OCI-LY1 (cell line): ENCODE results near the gene SDK2.

Experiments
- H2AFZ ChIP-seq: fragments of 200-600 bp; sonication (generic), shearing (Covaris generic); 2 replicates; pipeline ENCODE4 v1.6.0; 2014; ENCODE audit warnings: antibody characterized with exemption, mild to moderate bottlenecking, low read length
- H3F3A ChIP-seq: fragments of 200-600 bp; sonication (generic), shearing (Covaris generic); 2 replicates; pipeline ENCODE4 v1.6.0; 2014; ENCODE audit warnings: mild to moderate bottlenecking, antibody characterized with exemption, low read length, moderate library complexity; ENCODE audit not compliant: insufficient read depth
- H3K27ac ChIP-seq: fragments of 200-600 bp; sonication (generic); 2 replicates; pipeline ENCODE4 v1.5.1; 2014; ENCODE audit warnings: low read length, mixed run types, mild to moderate bottlenecking, low read depth; ENCODE audit not compliant: poor library complexity, severe bottlenecking
- H3K27me3 ChIP-seq: fragments of 200-600 bp; sonication (generic); 2 replicates; pipeline ENCODE4 v1.6.0; 2014; ENCODE audit warnings: antibody characterized with exemption, mild to moderate bottlenecking, low read length, moderate library complexity; ENCODE audit not compliant: insufficient read depth
- H3K36me3 ChIP-seq: fragments of 200-600 bp; sonication (generic); 2 replicates; pipeline ENCODE4 v1.6.1; 2014; ENCODE audit warnings: mild to moderate bottlenecking, antibody characterized with exemption, low read length, moderate library complexity, mixed read lengths; ENCODE audit not compliant: insufficient read depth
- H3K4me1 ChIP-seq: fragments of 200-600 bp; sonication (generic); 2 replicates; pipeline ENCODE4 v1.5.1; 2014; ENCODE audit warnings: mild to moderate bottlenecking, low read length, moderate library complexity; ENCODE audit not compliant: insufficient read depth, severe bottlenecking
- H3K4me2 ChIP-seq: fragments of 200-600 bp; sonication (generic), shearing (Covaris generic); 2 replicates; pipeline ENCODE4 v1.6.1; 2014; ENCODE audit warnings: low read length
- H3K4me3 ChIP-seq: fragments of 200-600 bp; sonication (generic); 2 replicates; pipeline ENCODE4 v1.5.1; 2014; ENCODE audit warnings: low read length, low read depth, mild to moderate bottlenecking, mixed read lengths; ENCODE audit not compliant: poor library complexity, severe bottlenecking
- H3K79me2 ChIP-seq: fragments of 200-600 bp; shearing (Covaris generic); 2 replicates; pipeline ENCODE4 v1.6.1; 2016; ENCODE audit warnings: mixed run types, low read length, mixed read lengths; ENCODE audit not compliant: insufficient read depth
- H3K9ac ChIP-seq: fragments of 200-600 bp; sonication (generic), shearing (Covaris generic); 2 replicates; pipeline ENCODE4 v1.6.1; 2014; ENCODE audit warnings: mild to moderate bottlenecking, low read length, mixed read lengths
- H3K9me2 ChIP-seq: fragments of 200-600 bp; sonication (generic), shearing (Covaris generic); 2 replicates; pipeline ENCODE4 v1.6.1; 2014; ENCODE audit warnings: low read depth, mild to moderate bottlenecking, low read length, mixed read lengths
- H3K9me3 ChIP-seq: fragments of 200-600 bp; shearing (Covaris generic); 2 replicates; pipeline ENCODE4 v1.6.1; 2014; ENCODE audit warnings: low read length, mixed read lengths
- H4K20me1 ChIP-seq: fragments of 200-600 bp; sonication (generic), shearing (Covaris generic); 2 replicates; pipeline ENCODE4 v1.6.0; 2016; ENCODE audit warnings: mild to moderate bottlenecking, low read length; ENCODE audit not compliant: insufficient read depth
- CTCF ChIP-seq: fragments of 200-600 bp; sonication (generic), shearing (Covaris generic); IDR thresholded peaks from 2 replicates; pipeline ENCODE4 v1.5.1; 2017; ENCODE audit warnings: mild to moderate bottlenecking, antibody characterized with exemption, low read length, moderate library complexity, mixed read lengths
- EZH2 ChIP-seq: fragments of 200-600 bp; sonication (generic), shearing (Covaris generic); IDR thresholded peaks from 2 replicates; pipeline ENCODE4 v1.8.0; 2017; ENCODE audit warnings: borderline replicate concordance, mixed run types, mild to moderate bottlenecking, antibody characterized with exemption, low read length, moderate library complexity, mixed read lengths

Gene SDK2

DNA sequence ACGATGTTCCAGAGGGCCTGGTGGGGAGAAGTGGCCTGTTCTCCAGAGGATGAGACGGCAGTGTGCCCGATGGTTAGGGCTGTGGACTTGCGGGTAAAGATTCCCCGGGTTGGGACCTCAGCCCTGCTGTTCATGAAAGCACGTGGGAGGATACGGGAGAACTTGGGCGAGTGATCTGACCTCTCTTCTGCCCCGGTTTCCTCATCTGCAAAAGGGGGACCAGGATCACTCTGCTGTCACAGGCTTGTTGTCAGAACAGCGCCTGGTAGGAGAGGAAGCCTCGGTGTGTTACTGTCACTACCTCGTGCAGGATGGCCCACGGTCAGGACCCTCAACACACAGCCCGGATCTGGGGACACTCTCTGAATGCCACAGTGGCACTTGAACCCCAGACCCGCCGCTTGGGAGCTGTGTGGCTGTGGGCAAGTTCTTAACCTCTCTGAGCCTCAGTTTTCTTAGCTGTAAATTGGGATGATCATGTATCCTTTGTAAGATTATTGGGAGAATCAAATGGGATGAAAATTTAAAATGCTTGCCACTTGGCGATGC is 246.9 kb downstream of the SDK2 start:
- Histone ChIP-seq H3F3A (no peaks in the 10 kb centered on the region), H3K4me3 (no peak overlapping the region), H3K9me2 (no peaks in the 10 kb centered on the region), H3K36me3 (no peaks in the 10 kb centered on the region), H3K27ac (no peak overlapping the region), H3K4me1 (peaks cover 5% of the 10 kb centered on the region), H3K27me3 (no peaks in the 10 kb centered on the region), H4K20me1 (no peaks in the 10 kb centered on the region), H2AFZ (no peak overlapping the region), H3K9me3 (no peaks in the 10 kb centered on the region), H3K9ac (no peak overlapping the region), H3K79me2 (no peaks in the 10 kb centered on the region), H3K4me2 (no peak overlapping the region)
- TF ChIP-seq CTCF = no peak

- Histone ChIP-seq H3K27ac (no peak overlapping the region), H2AFZ (no peak overlapping the region), H3K9me2 (no peaks in the 10 kb centered on the region), H4K20me1 (no peaks in the 10 kb centered on the region), H3K4me1 (no peaks in the 10 kb centered on the region), H3F3A (no peaks in the 10 kb centered on the region), H3K27me3 (no peaks in the 10 kb centered on the region), H3K9me3 (no peaks in the 10 kb centered on the region), H3K9ac (no peak overlapping the region), H3K4me2 (no peak overlapping the region), H3K79me2 (no peaks in the 10 kb centered on the region), H3K4me3 (no peak overlapping the region), H3K36me3 (no peaks in the 10 kb centered on the region)
- TF ChIP-seq CTCF (no peak), EZH2 (no peak)
Observed at GRCh38 chr17:73396431-73397277, 247.6 kb downstream of the SDK2 start.

GRCh38 chr17:73394512-73395450 is 249.5 kb downstream of the SDK2 start:
- H4K20me1 ChIP-seq = no peaks in the 10 kb centered on the region
- no peaks in the 10 kb centered on the region for H3K9me3 ChIP-seq
- H3K9me2 ChIP-seq = no peaks in the 10 kb centered on the region
- H3K36me3 ChIP-seq = no peaks in the 10 kb centered on the region
- H2AFZ ChIP-seq = no peak overlapping the region
- H3K4me3 ChIP-seq = no peak overlapping the region
- no peaks in the 10 kb centered on the region for H3F3A ChIP-seq
- no peak overlapping the region for H3K27ac ChIP-seq
- H3K79me2 ChIP-seq = no peaks in the 10 kb centered on the region
- H3K4me2 ChIP-seq = no peak overlapping the region
- TF ChIP-seq CTCF = no peak
- TF ChIP-seq EZH2 = no peak
- H3K4me1 ChIP-seq = no peaks in the 10 kb centered on the region
- peaks cover 3% of the 10 kb centered on the region; the same call in 1 of the 2 replicates for H3K27me3 ChIP-seq
- no peak overlapping the region for H3K9ac ChIP-seq
